ENCODE measurements around the gene TNNT1.

Gene TNNT1

DNA sequence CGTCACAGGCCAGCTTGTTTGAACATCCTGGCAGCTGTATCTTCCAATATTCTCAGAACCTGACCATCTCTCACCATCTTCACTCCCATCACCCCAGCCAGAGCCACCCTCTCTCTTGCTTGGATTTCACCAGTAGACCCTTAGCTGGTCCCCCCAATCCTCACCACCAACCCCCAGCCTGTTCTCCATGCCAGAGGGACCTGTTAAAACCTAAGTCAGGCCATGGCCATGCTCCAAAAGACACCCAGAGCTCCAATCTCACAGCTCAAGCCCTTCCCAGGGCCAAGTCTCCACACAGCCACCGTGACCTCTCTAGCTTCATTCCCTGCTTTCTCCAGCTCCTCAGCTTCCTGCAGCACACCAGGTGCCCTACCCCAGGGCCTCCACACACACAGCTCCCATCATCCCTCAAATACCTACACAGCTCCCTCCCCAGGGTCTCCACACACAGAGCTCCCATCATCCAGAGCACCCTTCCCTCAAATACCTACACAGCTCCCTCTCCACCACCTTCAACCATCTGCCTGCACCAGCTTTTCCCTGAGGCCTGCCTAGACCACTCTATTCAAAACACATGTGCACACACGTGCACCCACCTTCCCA is 59.6 kb downstream of the TNNT1 start:
- Histone ChIP-seq H3K9me2 (replicated peaks; ENCODE audit: insufficient read depth, low read length) (no peaks in the 10 kb centered on the region), H2AFZ (ENCODE audit: low read length) (no peak overlapping the region), H3K27me3 (replicated peaks; ENCODE audit: insufficient read depth, low read length) (peaks cover 21% of the 10 kb centered on the region), H3K4me1 (ENCODE audit: low read length) (no peaks in the 10 kb centered on the region), H3K79me2 (ENCODE audit: low read length) (no peaks in the 10 kb centered on the region), H3K9me3 (replicated peaks; ENCODE audit: insufficient read depth, low read length) (no peaks in the 10 kb centered on the region), H4K20me1 (ENCODE audit: insufficient read depth, low read length) (no peaks in the 10 kb centered on the region), H3K27ac (ENCODE audit: low read length) (no peak overlapping the region), H3F3A (ENCODE audit: insufficient read depth, low read length) (no peaks in the 10 kb centered on the region), H3K9ac (ENCODE audit: low read length) (no peak overlapping the region), H3K36me3 (replicated peaks; ENCODE audit: insufficient read depth, low read length) (no peaks in the 10 kb centered on the region), H3K4me2 (ENCODE audit: low read depth, low read length) (no peak overlapping the region), H3K4me3 (ENCODE audit: low read length) (no peak overlapping the region)
- no peak for DNase-seq
- TF ChIP-seq, protein P1, sequence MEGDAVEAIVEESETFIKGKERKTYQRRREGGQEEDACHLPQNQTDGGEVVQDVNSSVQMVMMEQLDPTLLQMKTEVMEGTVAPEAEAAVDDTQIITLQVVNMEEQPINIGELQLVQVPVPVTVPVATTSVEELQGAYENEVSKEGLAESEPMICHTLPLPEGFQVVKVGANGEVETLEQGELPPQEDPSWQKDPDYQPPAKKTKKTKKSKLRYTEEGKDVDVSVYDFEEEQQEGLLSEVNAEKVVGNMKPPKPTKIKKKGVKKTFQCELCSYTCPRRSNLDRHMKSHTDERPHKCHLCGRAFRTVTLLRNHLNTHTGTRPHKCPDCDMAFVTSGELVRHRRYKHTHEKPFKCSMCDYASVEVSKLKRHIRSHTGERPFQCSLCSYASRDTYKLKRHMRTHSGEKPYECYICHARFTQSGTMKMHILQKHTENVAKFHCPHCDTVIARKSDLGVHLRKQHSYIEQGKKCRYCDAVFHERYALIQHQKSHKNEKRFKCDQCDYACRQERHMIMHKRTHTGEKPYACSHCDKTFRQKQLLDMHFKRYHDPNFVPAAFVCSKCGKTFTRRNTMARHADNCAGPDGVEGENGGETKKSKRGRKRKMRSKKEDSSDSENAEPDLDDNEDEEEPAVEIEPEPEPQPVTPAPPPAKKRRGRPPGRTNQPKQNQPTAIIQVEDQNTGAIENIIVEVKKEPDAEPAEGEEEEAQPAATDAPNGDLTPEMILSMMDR (IDR thresholded peaks at IDR 0.05; ENCODE audit: low read length): no peak
- TF ChIP-seq EZH2 (optimal IDR thresholded peaks at IDR 0.05; ENCODE audit: low read depth, low read length) (no peak), EZH2phosphoT487 (IDR thresholded peaks at IDR 0.05; ENCODE audit: low read length) (no peak)

- no peaks in the 10 kb centered on the region for H3K4me1 ChIP-seq (ENCODE audit: low read length)
- no peaks in the 10 kb centered on the region for H3K36me3 ChIP-seq (replicated peaks; ENCODE audit: insufficient read depth, low read length)
- H2AFZ ChIP-seq (ENCODE audit: low read length): no peak overlapping the region
- H3K4me2 ChIP-seq (ENCODE audit: low read depth, low read length): no peak overlapping the region
- no peak for TF ChIP-seq EZH2phosphoT487 (IDR thresholded peaks at IDR 0.05; ENCODE audit: low read length)
- TF ChIP-seq, protein P1 (IDR thresholded peaks at IDR 0.05; ENCODE audit: low read length): peak; percentile 47
- no peak overlapping the region for H3K9ac ChIP-seq (ENCODE audit: low read length)
- H3K27me3 ChIP-seq (replicated peaks; ENCODE audit: insufficient read depth, low read length): peaks cover 28% of the 10 kb centered on the region
- no peaks in the 10 kb centered on the region for H3F3A ChIP-seq (ENCODE audit: insufficient read depth, low read length)
- peak; percentile 49 for DNase-seq
- H3K9me3 ChIP-seq (replicated peaks; ENCODE audit: insufficient read depth, low read length): no peaks in the 10 kb centered on the region
- H3K4me3 ChIP-seq (ENCODE audit: low read length): no peak overlapping the region
- no peaks in the 10 kb centered on the region for H3K9me2 ChIP-seq (replicated peaks; ENCODE audit: insufficient read depth, low read length)
- H3K79me2 ChIP-seq (ENCODE audit: low read length): no peaks in the 10 kb centered on the region
- H4K20me1 ChIP-seq (ENCODE audit: insufficient read depth, low read length): no peaks in the 10 kb centered on the region
- no peak overlapping the region for H3K27ac ChIP-seq (ENCODE audit: low read length)
Observed at GRCh38 chr19:55088543-55089341, 60.3 kb downstream of the TNNT1 start.

DNA sequence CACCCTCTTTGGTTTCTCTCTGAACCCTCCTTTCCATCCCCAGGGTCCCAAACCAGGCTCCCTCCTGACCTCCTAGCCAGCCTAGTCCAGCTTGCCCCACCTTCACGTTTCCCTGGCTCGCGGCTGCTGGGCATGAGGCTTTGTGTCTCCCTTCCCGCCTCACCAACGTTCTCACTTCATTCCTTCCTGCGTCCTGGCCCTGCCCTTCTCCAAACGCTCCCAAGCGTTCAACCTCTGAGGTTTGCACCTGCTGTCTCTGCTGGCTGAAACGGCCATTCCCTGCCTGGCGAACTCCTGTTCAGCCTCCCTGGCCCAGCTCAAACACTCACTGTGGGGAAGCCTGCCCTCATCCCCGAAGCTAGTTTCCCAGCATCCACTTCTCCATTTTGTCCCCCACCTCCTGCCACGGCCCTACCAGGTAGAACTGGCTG is 61.0 kb downstream of the TNNT1 start:
- no peak overlapping the region for H3K9ac ChIP-seq (ENCODE audit: low read length)
- no peaks in the 10 kb centered on the region for H3K9me3 ChIP-seq (replicated peaks; ENCODE audit: insufficient read depth, low read length)
- H3K4me1 ChIP-seq (ENCODE audit: low read length): no peaks in the 10 kb centered on the region
- no peak for TF ChIP-seq EZH2 (optimal IDR thresholded peaks at IDR 0.05; ENCODE audit: low read depth, low read length)
- no peak for TF ChIP-seq EZH2phosphoT487 (IDR thresholded peaks at IDR 0.05; ENCODE audit: low read length)
- TF ChIP-seq, protein P1 (IDR thresholded peaks at IDR 0.05; ENCODE audit: low read length): no peak
- H3K27ac ChIP-seq (ENCODE audit: low read length): no peak overlapping the region
- H3K4me3 ChIP-seq (ENCODE audit: low read length): no peak overlapping the region
- no peaks in the 10 kb centered on the region for H4K20me1 ChIP-seq (ENCODE audit: insufficient read depth, low read length)
- H3K27me3 ChIP-seq (replicated peaks; ENCODE audit: insufficient read depth, low read length): peaks cover 34% of the 10 kb centered on the region
- no peak for DNase-seq
- no peaks in the 10 kb centered on the region for H3K36me3 ChIP-seq (replicated peaks; ENCODE audit: insufficient read depth, low read length)
- H3K4me2 ChIP-seq (ENCODE audit: low read depth, low read length): no peak overlapping the region
- H2AFZ ChIP-seq (ENCODE audit: low read length): no peak overlapping the region
- H3K9me2 ChIP-seq (replicated peaks; ENCODE audit: insufficient read depth, low read length): no peaks in the 10 kb centered on the region
- no peaks in the 10 kb centered on the region for H3K79me2 ChIP-seq (ENCODE audit: low read length)
- no peaks in the 10 kb centered on the region for H3F3A ChIP-seq (ENCODE audit: insufficient read depth, low read length)
